ENCODE results near the gene TMEM247. TPM values are rescaled to one million over a fixed set of nuclear protein-coding genes. Genes with fewer than 3 reads are reported as not detected.
A peak's percentile ranks its signal among the peaks of the same experiment; 100 is the strongest.

Gene TMEM247
- total RNA-seq, 1 donor from 2014 or later: not detected

- no peak for TF ChIP-seq CTCF (IDR thresholded peaks at IDR 0.05; ENCODE audit: borderline replicate concordance)
- no peak overlapping the region for H3K27ac ChIP-seq (replicated peaks)
- H3K9me3 ChIP-seq (replicated peaks): no peaks in the 10 kb centered on the region
- intact Hi-C loops (cut with micrococcal nuclease): no loop called here
- DNase-seq: no peak
- H3K27me3 ChIP-seq (ENCODE audit: low read depth): no peaks in the 10 kb centered on the region
- H3K4me3 ChIP-seq: no peak overlapping the region
- peaks cover 25% of the 10 kb centered on the region for H3K4me1 ChIP-seq
- H3K36me3 ChIP-seq: no peaks in the 10 kb centered on the region
Measured at GRCh38 chr2:46456789-46457188, 22.6 kb upstream of the TMEM247 start.

- Histone ChIP-seq H3K9me3 (replicated peaks) (no peaks in the 10 kb centered on the region), H3K36me3 (no peaks in the 10 kb centered on the region), H3K4me1 (peaks cover 24% of the 10 kb centered on the region), H3K27ac (replicated peaks) (peak overlapping the region; percentile 6), H3K4me3 (no peak overlapping the region), H3K27me3 (ENCODE audit: low read depth) (no peaks in the 10 kb centered on the region)
- intact Hi-C loops (cut with micrococcal nuclease): no loop called here
- no peak for TF ChIP-seq CTCF (IDR thresholded peaks at IDR 0.05; ENCODE audit: borderline replicate concordance)
- DNase-seq: no peak
Measured at GRCh38 chr2:46458763-46459500, 20.4 kb upstream of the TMEM247 start.

- Histone ChIP-seq H3K36me3 (no peaks in the 10 kb centered on the region), H3K27me3 (ENCODE audit: low read depth) (no peaks in the 10 kb centered on the region), H3K4me1 (peaks cover 31% of the 10 kb centered on the region), H3K9me3 (replicated peaks) (no peaks in the 10 kb centered on the region), H3K4me3 (no peak overlapping the region), H3K27ac (replicated peaks) (peak overlapping the region; percentile 68)
- intact Hi-C loops (cut with micrococcal nuclease): no loop called here
- no peak for TF ChIP-seq CTCF (IDR thresholded peaks at IDR 0.05; ENCODE audit: borderline replicate concordance)
- DNase-seq: no peak
Measured at GRCh38 chr2:46459694-46460093, 19.7 kb upstream of the TMEM247 start.

GRCh38 chr2:46460241-46460921 is 19.0 kb upstream of the TMEM247 start:
- peak; percentile 77 for DNase-seq
- intact Hi-C loops (cut with micrococcal nuclease): no loop called here
- H3K36me3 ChIP-seq: no peaks in the 10 kb centered on the region

More at GRCh38 chr2:46460241-46460921, 19.0 kb upstream of the TMEM247 start:
- Histone ChIP-seq H3K27ac (replicated peaks) (peak overlapping the region; percentile 68), H3K4me1 (peaks cover 35% of the 10 kb centered on the region), H3K27me3 (ENCODE audit: low read depth) (no peaks in the 10 kb centered on the region), H3K4me3 (no peak overlapping the region), H3K9me3 (replicated peaks) (no peaks in the 10 kb centered on the region)
- no peak for TF ChIP-seq CTCF (IDR thresholded peaks at IDR 0.05; ENCODE audit: borderline replicate concordance)
